ENCODE data around the gene CLIC4. TPM values are rescaled to one million over a fixed set of nuclear protein-coding genes. Genes with fewer than 3 reads are reported as not detected.

CLIC4 gene
- total RNA-seq, 1 experiment from 2014 or later = 230 TPM

DNA sequence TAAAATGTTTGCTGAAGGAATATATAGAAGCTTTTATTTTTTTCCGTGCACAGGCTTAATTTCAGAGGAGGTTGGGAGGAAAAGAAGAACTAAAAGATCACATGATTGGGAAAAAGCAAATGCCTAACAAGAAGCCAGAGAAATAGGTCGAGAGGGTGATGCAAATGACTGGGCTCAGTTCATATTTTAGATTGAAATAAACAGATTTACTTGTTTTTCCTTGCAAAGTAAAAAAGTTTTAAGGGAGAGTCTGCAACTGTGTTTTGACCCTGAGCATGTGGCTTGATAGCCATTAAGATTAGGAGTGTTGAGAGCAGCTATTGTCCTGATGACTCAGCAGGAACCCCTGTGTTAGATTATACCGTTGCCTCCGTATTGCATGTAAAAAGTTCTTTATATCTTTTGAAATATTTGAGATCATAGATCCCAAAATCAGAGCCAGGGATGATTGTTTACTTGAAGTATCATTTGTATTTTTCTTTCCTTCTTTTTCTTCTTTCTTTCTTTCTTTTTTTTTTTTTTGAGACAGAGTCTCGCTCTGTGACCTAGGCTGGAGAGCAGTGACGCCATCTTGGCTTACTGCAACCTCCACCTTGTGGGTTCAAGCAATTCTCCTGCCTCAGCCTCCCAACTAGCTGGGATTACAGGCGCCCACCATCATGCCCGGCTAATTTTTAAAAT, 20.2 kb downstream of the CLIC4 start:
- no peak overlapping the region for H3K23ac ChIP-seq (ENCODE audit: insufficient read length, low read depth, low read length)
- no peaks in the 10 kb centered on the region for H3K9me3 ChIP-seq (ENCODE audit: control insufficient read depth, low read depth, low read length)
- no peak overlapping the region for H3K56ac ChIP-seq (ENCODE audit: insufficient read length, low read depth, low read length)
- no peaks in the 10 kb centered on the region for H4K20me1 ChIP-seq (ENCODE audit: control insufficient read depth, insufficient read depth, insufficient read length)
- TF ChIP-seq, protein P1, sequence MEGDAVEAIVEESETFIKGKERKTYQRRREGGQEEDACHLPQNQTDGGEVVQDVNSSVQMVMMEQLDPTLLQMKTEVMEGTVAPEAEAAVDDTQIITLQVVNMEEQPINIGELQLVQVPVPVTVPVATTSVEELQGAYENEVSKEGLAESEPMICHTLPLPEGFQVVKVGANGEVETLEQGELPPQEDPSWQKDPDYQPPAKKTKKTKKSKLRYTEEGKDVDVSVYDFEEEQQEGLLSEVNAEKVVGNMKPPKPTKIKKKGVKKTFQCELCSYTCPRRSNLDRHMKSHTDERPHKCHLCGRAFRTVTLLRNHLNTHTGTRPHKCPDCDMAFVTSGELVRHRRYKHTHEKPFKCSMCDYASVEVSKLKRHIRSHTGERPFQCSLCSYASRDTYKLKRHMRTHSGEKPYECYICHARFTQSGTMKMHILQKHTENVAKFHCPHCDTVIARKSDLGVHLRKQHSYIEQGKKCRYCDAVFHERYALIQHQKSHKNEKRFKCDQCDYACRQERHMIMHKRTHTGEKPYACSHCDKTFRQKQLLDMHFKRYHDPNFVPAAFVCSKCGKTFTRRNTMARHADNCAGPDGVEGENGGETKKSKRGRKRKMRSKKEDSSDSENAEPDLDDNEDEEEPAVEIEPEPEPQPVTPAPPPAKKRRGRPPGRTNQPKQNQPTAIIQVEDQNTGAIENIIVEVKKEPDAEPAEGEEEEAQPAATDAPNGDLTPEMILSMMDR (conservative IDR thresholded peaks at IDR 0.05) = no peak
- no peak overlapping the region for H4K8ac ChIP-seq (replicated peaks; ENCODE audit: insufficient read length, low read depth, low read length)
- no peak overlapping the region for H2BK120ac ChIP-seq (ENCODE audit: low read depth, low read length, poor library complexity, severe bottlenecking)
- Mint-ChIP-seq H3K27ac (peak overlapping the region in 2 of 3 experiments; percentile 3 to 14; a peak in 2 of 7 replicates), H3K4me1 (peaks cover 13% of the 10 kb centered on the region in 2 experiments), H3K9me3 (no peaks in the 10 kb centered on the region), H3K36me3 (ENCODE audit: insufficient read depth in 1 of 3, low read depth in 3 of 3) (peaks cover 0 to 3% (median 0%) of the 10 kb centered on the region in 3 experiments; a peak in 1 of 7 replicates), H3K4me3 (no peak overlapping the region), H3K27me3 (ENCODE audit: low read depth) (no peaks in the 10 kb centered on the region)
- H2BK5ac ChIP-seq (ENCODE audit: insufficient read length, low read length) = no peak overlapping the region
- no peaks in the 10 kb centered on the region for H3K27me3 ChIP-seq (ENCODE audit: insufficient read depth, low read length)
- H3K79me1 ChIP-seq (ENCODE audit: insufficient read depth, low read depth, low read length, poor library complexity, severe bottlenecking) = peaks cover 6% of the 10 kb centered on the region
- no peak overlapping the region for H3K4ac ChIP-seq (ENCODE audit: low read depth, low read length)
- H4K91ac ChIP-seq (ENCODE audit: insufficient read length, low read depth, low read length) = no peak overlapping the region
- H2BK20ac ChIP-seq (ENCODE audit: low read depth, low read length, poor library complexity, severe bottlenecking) = no peak overlapping the region
- H2AK5ac ChIP-seq (ENCODE audit: insufficient read length, low read length) = no peak overlapping the region
- DNase-seq = no peak
- no peak overlapping the region for H3K27ac ChIP-seq (ENCODE audit: insufficient read length, low read depth, low read length)
- no CpG with 5 or more reads among the region's 8 CpGs for WGBS (ENCODE audit: extremely low coverage, insufficient read length, low lambda C conversion rate)
- no peaks in the 10 kb centered on the region for H3K23me2 ChIP-seq (ENCODE audit: insufficient read length, low read depth, low read length, poor library complexity, severe bottlenecking)
- H3K9ac ChIP-seq (ENCODE audit: extremely low read depth, insufficient read length, low read length) = no peak overlapping the region
- H3K4me2 ChIP-seq (ENCODE audit: insufficient read depth, insufficient read length, low read length) = no peak overlapping the region
- no peak overlapping the region for H2AFZ ChIP-seq (ENCODE audit: low read length)
- no peak overlapping the region for H3K18ac ChIP-seq (ENCODE audit: insufficient read length, low read depth, low read length)
- H3T11ph ChIP-seq (ENCODE audit: low read length) = no peak overlapping the region
- no peak overlapping the region for H4K5ac ChIP-seq (ENCODE audit: insufficient read length, low read depth, low read length)
- H3K4me1 ChIP-seq (ENCODE audit: insufficient read depth, low read length) = no peaks in the 10 kb centered on the region
- H2BK15ac ChIP-seq (ENCODE audit: low read depth, low read length) = no peak overlapping the region
- H3K79me2 ChIP-seq (ENCODE audit: insufficient read depth, low read length) = peaks cover 47% of the 10 kb centered on the region
- no peak overlapping the region for H3K14ac ChIP-seq (ENCODE audit: insufficient read depth, low read length)
- H2BK12ac ChIP-seq (ENCODE audit: insufficient read length, low read depth, low read length) = no peak overlapping the region

Data from H9 (cell line).